Activated CD4-positive, alpha-beta T cell treated with anti-CD3 and anti-CD28 coated beads, Interleukin-2, amount 10 ng/mL, durations not matched to agents 7 days and 5 days (primary cell): ENCODE measurements around the gene SWI5. TPM values are rescaled to one million over a fixed set of nuclear protein-coding genes. Genes with fewer than 3 reads are reported as not detected.
"Not testable (repeated sequence)": the region's sequence is repeated elsewhere in the genome, so short reads cannot be mapped to it uniquely, and the experiment has no call there.

Source experiments
- CTCF ChIA-PET: fragments of 350-600 bp; sonication (Branson Sonifier 250); formaldehyde crosslinking; loops from one replicate; lab custom pipeline; 2021; ENCODE audit warnings: antibody characterized with exemption; lab: Charles Lee
- POLR2A ChIA-PET: fragments of 350-600 bp; sonication (Branson Sonifier 250); formaldehyde crosslinking; loops from one replicate; lab custom pipeline; 2021; ENCODE audit warnings: antibody characterized with exemption; lab: Charles Lee
- DNase-seq: peaks from one replicate; pipeline ENCODE4 v3.0.0-alpha.2; 2020
- H3K27ac Mint-ChIP-seq: one replicate; pipeline ENCODE4 v1.8.0; 2021; ENCODE audit warnings: mild to moderate bottlenecking, moderate library complexity, mixed read lengths
- H3K27me3 Mint-ChIP-seq: one replicate; pipeline ENCODE4 v1.8.0; 2021; ENCODE audit warnings: mixed read lengths
- H3K36me3 Mint-ChIP-seq: one replicate; pipeline ENCODE4 v1.8.0; 2021; ENCODE audit warnings: low read depth, mixed read lengths
- H3K4me1 Mint-ChIP-seq: one replicate; pipeline ENCODE4 v1.8.0; 2021; ENCODE audit warnings: mixed read lengths
- H3K4me3 Mint-ChIP-seq: one replicate; pipeline ENCODE4 v1.8.0; 2021; ENCODE audit warnings: mild to moderate bottlenecking, moderate library complexity, mixed read lengths
- H3K9me3 Mint-ChIP-seq: one replicate; pipeline ENCODE4 v1.8.0; 2021; ENCODE audit warnings: mixed read lengths
- total RNA-seq, 2 experiments: library from RNA; stranded (reverse); gene quantifications; one replicate each; pipeline ENCODE4 v1.2.3, GENCODE V29; 2021

The SWI5 gene
- 1 to 10 TPM; 8.8 to 9.5 TPM for total RNA-seq

DNA sequence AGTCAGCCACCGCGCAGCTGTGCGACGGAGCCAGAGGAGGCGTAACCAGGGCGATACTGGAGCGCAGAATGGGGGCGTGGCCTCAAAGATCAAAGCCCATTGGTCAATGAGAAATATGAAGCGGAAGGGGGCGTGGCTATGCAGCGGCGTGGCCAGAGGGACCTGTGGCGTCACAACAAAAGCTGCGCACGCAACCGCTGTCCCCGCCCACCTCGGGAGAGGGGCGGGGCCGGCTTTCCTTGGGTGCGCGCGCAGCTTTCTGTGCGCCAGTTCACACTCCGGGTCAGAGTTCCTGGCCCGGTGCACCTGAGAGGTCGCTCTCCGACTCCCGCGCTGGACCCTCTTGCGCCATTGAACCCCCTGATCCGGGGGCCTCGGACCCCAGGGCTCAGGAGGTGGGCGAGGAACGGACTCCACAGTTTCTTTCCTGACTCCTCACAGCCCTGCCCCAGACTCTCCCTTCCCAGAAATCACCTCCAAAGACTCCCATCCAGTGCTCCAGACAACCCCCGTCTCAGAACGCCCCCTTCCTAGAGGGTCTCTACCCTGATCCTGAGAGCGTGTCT lies at the start of gene SWI5:
TSS of gene SWI5 (plus strand) at position 269 of the 566 bp plus-strand sequence.
- ChIA-PET POLR2A (interaction anchor here (0.6 to 0.7 kb wide), 2 partner anchors 26 kb away, joined by 3 to 4 read pairs; no protein-coding TSS in a partner anchor), CTCF (interaction anchor here (0.9 kb wide), 1 partner anchor 20 kb away, joined by 3 read pairs; no protein-coding TSS in a partner anchor)
- Mint-ChIP-seq H3K4me1 (peaks cover 60% of the 10 kb centered on the region), H3K27me3 (no peaks in the 10 kb centered on the region), H3K36me3 (peaks cover 14% of the 10 kb centered on the region), H3K4me3 (peak within 1 kb of the TSS; percentile 97), H3K9me3 (no peaks in the 10 kb centered on the region), H3K27ac (peak within 1 kb of the TSS; percentile 97)
- peak; percentile 100 for DNase-seq

- Mint-ChIP-seq H3K36me3 (no peaks in the 10 kb centered on the region), H3K27ac (no peak overlapping the region), H3K4me1 (no peaks in the 10 kb centered on the region), H3K27me3 (no peaks in the 10 kb centered on the region), H3K9me3 (no peaks in the 10 kb centered on the region), H3K4me3 (no peak overlapping the region)
- ChIA-PET CTCF (no interaction called here), POLR2A (no interaction called here)
- no peak for DNase-seq
Observed at GRCh38 chr9:128226412-128226801, 49.7 kb upstream of the SWI5 start.

GRCh38 chr9:128230897-128231296 lies 45.2 kb upstream of the SWI5 start:
- H3K27me3 Mint-ChIP-seq, H3K4me3 Mint-ChIP-seq, DNase-seq, H3K36me3 Mint-ChIP-seq, H3K4me1 Mint-ChIP-seq, H3K9me3 Mint-ChIP-seq, H3K27ac Mint-ChIP-seq, POLR2A ChIA-PET: not testable (repeated sequence)
- CTCF ChIA-PET: interaction anchor here (1.2 kb wide), 1 partner anchor 12 kb away, joined by 4 read pairs; no protein-coding TSS in a partner anchor

GRCh38 chr9:128231638-128232527 lies 44.2 kb upstream of the SWI5 start:
- H3K4me3 Mint-ChIP-seq: no peak overlapping the region
- no peaks in the 10 kb centered on the region for H3K9me3 Mint-ChIP-seq
- H3K27me3 Mint-ChIP-seq: no peaks in the 10 kb centered on the region
- ChIA-PET POLR2A (no interaction called here), CTCF (interaction anchor here (0.5 to 1.2 kb wide), 4 partner anchors 13 to 835 kb away, joined by 3 to 4 read pairs (median 4); no protein-coding TSS in a partner anchor)
- DNase-seq: no peak
- H3K36me3 Mint-ChIP-seq: no peaks in the 10 kb centered on the region
- H3K4me1 Mint-ChIP-seq: no peaks in the 10 kb centered on the region
- no peak overlapping the region for H3K27ac Mint-ChIP-seq

DNA sequence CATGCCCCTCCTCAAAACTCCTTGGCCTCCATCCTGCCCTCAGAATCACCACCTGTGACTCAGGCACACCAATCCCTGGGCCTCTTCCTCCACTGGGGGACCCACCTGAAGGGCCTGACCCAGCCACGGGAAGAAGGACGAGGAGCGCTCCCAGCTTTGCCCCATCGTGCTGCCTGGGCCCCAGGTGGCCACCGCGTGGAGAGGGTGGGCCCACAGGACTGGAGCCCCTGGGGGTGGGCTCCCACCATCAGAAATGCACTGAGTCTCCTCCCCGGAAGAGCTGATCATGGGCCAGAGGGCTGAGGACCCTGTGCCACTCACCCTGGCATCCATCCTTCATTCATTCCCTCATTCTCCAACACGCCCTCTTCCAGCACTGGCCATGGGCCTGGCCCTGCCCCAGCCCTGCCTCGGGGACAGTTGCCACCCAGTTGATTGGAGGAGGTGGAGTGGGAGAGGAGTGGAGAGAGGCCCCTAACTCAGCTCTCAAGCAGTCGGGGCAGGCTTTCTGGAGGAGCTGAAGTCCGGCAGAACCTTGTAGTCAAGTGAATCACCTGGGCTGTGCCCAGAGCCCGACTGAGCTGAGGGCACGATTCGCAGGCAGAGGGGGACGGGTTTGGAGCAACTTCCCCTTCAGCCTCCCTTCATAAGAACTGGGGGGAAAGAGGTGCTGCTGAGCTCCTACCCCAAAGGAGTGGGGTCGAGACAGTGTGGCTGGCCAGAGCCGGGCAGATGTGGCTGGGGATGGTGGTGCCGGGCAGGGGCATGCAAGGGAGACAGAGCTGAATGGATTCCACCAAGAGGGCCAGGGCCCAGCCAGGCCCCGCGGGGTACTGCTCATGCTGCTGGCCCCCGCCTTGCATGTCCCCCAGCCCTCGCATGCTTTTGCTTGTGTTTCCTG lies 43.3 kb upstream of the SWI5 start:
- Mint-ChIP-seq H3K27me3 (no peaks in the 10 kb centered on the region), H3K9me3 (no peaks in the 10 kb centered on the region), H3K4me1 (no peaks in the 10 kb centered on the region), H3K27ac (no peak overlapping the region), H3K36me3 (no peaks in the 10 kb centered on the region), H3K4me3 (no peak overlapping the region)
- ChIA-PET CTCF (interaction anchor here (0.5 to 1.1 kb wide), 3 partner anchors 68 to 834 kb away, joined by 3 to 4 read pairs (median 4); no protein-coding TSS in a partner anchor), POLR2A (no interaction called here)
- DNase-seq: no peak

GRCh38 chr9:128233817-128234406 lies 42.2 kb upstream of the SWI5 start:
- no peak overlapping the region for H3K27ac Mint-ChIP-seq
- H3K9me3 Mint-ChIP-seq: no peaks in the 10 kb centered on the region
- H3K4me1 Mint-ChIP-seq: no peaks in the 10 kb centered on the region
- H3K36me3 Mint-ChIP-seq: no peaks in the 10 kb centered on the region
- H3K4me3 Mint-ChIP-seq: no peak overlapping the region
- CTCF ChIA-PET: no interaction called here
- DNase-seq: no peak
- H3K27me3 Mint-ChIP-seq: no peaks in the 10 kb centered on the region
- POLR2A ChIA-PET: no interaction called here

DNA sequence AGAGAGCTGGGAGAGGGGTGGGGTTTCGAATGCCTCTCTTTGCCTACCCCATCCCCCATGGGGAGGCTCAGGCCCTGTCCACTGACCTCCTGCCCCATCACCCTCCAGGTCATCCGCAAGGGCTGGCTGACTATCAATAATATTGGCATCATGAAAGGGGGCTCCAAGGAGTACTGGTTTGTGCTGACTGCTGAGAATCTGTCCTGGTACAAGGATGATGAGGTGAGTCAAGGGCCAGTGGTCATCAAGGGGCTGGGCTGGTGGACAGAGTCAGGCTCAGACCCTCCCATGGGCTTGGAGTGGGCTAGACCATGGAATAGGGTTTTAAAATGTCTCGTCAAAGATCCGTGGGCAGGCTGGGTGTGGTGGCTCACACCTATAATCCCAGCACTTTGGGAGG lies 34.0 kb upstream of the SWI5 start:
- H3K36me3 Mint-ChIP-seq: no peaks in the 10 kb centered on the region
- H3K27me3 Mint-ChIP-seq: peaks cover 20% of the 10 kb centered on the region
- no peak for DNase-seq
- ChIA-PET CTCF (interaction anchor here (1.4 kb wide), 1 partner anchor 28 kb away, joined by 3 read pairs; no protein-coding TSS in a partner anchor), POLR2A (interaction anchor here (0.6 kb wide), 1 partner anchor 995 kb away, joined by 3 read pairs; no protein-coding TSS in a partner anchor)
- no peak overlapping the region for H3K27ac Mint-ChIP-seq
- no peak overlapping the region for H3K4me3 Mint-ChIP-seq
- no peaks in the 10 kb centered on the region for H3K9me3 Mint-ChIP-seq
- H3K4me1 Mint-ChIP-seq: peaks cover 4% of the 10 kb centered on the region

GRCh38 chr9:128242828-128243214 lies 33.3 kb upstream of the SWI5 start:
- no peak overlapping the region for H3K27ac Mint-ChIP-seq
- no peak for DNase-seq
- ChIA-PET POLR2A (no interaction called here), CTCF (interaction anchor here (1.1 kb wide), 1 partner anchor 84 kb away, joined by 4 read pairs; no protein-coding TSS in a partner anchor)
- no peak overlapping the region for H3K4me3 Mint-ChIP-seq
- no peaks in the 10 kb centered on the region for H3K9me3 Mint-ChIP-seq
- peaks cover 20% of the 10 kb centered on the region for H3K27me3 Mint-ChIP-seq
- peaks cover 4% of the 10 kb centered on the region for H3K4me1 Mint-ChIP-seq
- H3K36me3 Mint-ChIP-seq: no peaks in the 10 kb centered on the region

- POLR2A ChIA-PET: no interaction called here
- no peaks in the 10 kb centered on the region for H3K36me3 Mint-ChIP-seq
Observed at GRCh38 chr9:128243215-128244018, 32.7 kb upstream of the SWI5 start.

GRCh38 chr9:128244091-128244836 lies 31.8 kb upstream of the SWI5 start:
- peaks cover 4% of the 10 kb centered on the region for H3K4me1 Mint-ChIP-seq
- H3K36me3 Mint-ChIP-seq: no peaks in the 10 kb centered on the region
- no peaks in the 10 kb centered on the region for H3K9me3 Mint-ChIP-seq
- no peak overlapping the region for H3K4me3 Mint-ChIP-seq
- peaks cover 20% of the 10 kb centered on the region for H3K27me3 Mint-ChIP-seq
- H3K27ac Mint-ChIP-seq: no peak overlapping the region
- ChIA-PET POLR2A (no interaction called here), CTCF (no interaction called here)
- DNase-seq: no peak

More at GRCh38 chr9:128243215-128244018, 32.7 kb upstream of the SWI5 start:
- peaks cover 4% of the 10 kb centered on the region for H3K4me1 Mint-ChIP-seq
- H3K27me3 Mint-ChIP-seq: peaks cover 20% of the 10 kb centered on the region
- H3K4me3 Mint-ChIP-seq: no peak overlapping the region
- CTCF ChIA-PET: interaction anchor here (0.5 to 1.1 kb wide), 2 partner anchors 84 to 86 kb away, joined by 4 read pairs; no protein-coding TSS in a partner anchor
- H3K27ac Mint-ChIP-seq: no peak overlapping the region
- no peak for DNase-seq
- no peaks in the 10 kb centered on the region for H3K9me3 Mint-ChIP-seq

- CTCF ChIA-PET: no interaction called here
Observed at GRCh38 chr9:128244837-128245231, 31.2 kb upstream of the SWI5 start.

More at GRCh38 chr9:128244837-128245231, 31.2 kb upstream of the SWI5 start:
- Mint-ChIP-seq H3K36me3 (no peaks in the 10 kb centered on the region), H3K27ac (no peak overlapping the region), H3K4me3 (no peak overlapping the region), H3K4me1 (peaks cover 8% of the 10 kb centered on the region), H3K9me3 (no peaks in the 10 kb centered on the region), H3K27me3 (peaks cover 23% of the 10 kb centered on the region)
- no peak for DNase-seq
- POLR2A ChIA-PET: no interaction called here
